Measurements from ENCODE around the gene TSPAN19.

TSPAN19 gene

GRCh38 chr12:85036234-85036707, at the start of gene TSPAN19, which contains the start of gene LRRIQ1:
Gene TSPAN19 (minus strand): TSS chr12:85036277. CDS start chr12:85029946, 6,331 bp downstream.
Gene LRRIQ1 (plus strand): TSS chr12:85036351. CDS start chr12:85038177, 1,826 bp downstream.
- peak; percentile 66 for DNase-seq (ENCODE audit: low read depth)

DNA sequence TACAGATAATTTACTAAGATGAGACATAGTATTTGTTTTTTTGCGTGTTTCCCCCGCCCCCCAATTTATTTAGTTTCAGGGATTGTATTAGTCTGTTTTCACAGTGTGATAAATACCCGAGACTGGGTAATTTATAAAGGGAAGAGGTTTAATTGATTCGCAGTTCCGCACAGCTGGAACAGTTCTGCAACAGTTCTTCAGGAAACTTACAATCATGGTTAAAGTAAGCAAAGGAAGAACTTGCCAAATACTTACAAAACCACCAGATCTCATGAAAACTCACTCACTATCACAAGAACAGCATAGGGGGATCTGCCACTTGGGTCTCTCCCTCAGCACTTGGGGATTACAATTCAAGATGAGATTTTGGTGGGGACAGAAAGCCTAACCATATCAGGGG, 49.0 kb upstream of the TSPAN19 start:
- DNase-seq (ENCODE audit: low read depth), result no peak
- no peak overlapping the region for H3K4me3 ChIP-seq (ENCODE audit: low read depth, low read length)

More at GRCh38 chr12:85036234-85036707, at the start of gene TSPAN19, which contains the start of gene LRRIQ1:
- H3K4me3 ChIP-seq (ENCODE audit: low read depth, low read length), result peak within 1 kb of the TSS; percentile 76

DNA sequence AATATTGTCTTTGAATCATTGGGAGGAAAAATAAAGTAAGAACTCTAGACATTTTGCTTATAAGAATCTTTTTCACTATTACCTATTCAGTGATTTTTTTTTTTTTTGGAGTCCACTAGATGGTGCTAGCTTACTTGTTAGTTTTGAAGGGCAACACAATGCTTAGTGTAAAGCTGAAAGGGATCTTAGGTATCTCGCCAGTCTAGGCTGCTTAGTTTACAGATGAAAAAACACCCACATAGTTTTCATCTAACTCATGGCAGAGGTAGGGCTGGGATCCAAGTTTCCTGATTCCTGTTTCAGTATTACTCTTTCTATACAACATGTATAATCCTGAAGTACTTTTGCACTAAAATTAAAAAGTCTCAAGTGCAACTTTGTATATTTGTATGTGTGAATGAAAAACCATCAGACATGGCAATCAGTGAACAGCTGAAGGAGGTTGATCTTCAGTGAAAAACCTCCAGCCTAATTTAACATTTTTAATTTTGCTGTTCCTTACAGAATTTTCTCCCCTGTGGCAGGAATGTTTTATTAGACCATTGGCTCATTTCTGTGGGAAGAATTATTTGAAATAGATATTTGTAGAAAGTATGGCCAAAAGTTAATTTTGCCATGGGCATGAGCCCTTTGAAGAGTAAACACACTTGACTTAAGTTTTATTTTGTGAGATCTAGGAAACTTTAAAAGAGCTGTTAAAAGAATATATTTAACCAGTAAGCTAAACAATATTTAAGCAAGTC, 40.8 kb upstream of the TSPAN19 start:
- DNase-seq (ENCODE audit: low read depth), result peak; percentile 82
- no peak overlapping the region for H3K4me3 ChIP-seq (ENCODE audit: low read depth, low read length)

DNA sequence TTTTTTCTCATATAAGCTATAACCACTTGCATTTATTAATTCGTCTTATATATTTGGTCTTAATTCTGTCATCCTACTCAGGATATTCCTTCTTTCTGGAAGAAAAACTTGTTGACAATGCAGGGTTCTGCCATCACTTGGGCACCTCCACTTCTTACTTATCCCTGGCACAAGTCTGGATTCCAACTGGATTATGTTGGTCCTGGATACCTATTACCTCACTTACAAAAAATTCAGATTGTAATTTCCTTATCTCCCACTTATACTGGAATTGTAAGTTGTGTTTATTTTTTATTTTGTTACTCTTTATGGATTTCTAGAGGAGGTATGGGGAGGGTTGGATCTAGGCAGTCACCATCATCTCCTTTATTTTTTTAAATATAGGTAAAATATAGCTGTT, 36.7 kb upstream of the TSPAN19 start:
- DNase-seq (ENCODE audit: low read depth), result no peak
- H3K4me3 ChIP-seq (ENCODE audit: low read depth, low read length), result no peak overlapping the region

DNA sequence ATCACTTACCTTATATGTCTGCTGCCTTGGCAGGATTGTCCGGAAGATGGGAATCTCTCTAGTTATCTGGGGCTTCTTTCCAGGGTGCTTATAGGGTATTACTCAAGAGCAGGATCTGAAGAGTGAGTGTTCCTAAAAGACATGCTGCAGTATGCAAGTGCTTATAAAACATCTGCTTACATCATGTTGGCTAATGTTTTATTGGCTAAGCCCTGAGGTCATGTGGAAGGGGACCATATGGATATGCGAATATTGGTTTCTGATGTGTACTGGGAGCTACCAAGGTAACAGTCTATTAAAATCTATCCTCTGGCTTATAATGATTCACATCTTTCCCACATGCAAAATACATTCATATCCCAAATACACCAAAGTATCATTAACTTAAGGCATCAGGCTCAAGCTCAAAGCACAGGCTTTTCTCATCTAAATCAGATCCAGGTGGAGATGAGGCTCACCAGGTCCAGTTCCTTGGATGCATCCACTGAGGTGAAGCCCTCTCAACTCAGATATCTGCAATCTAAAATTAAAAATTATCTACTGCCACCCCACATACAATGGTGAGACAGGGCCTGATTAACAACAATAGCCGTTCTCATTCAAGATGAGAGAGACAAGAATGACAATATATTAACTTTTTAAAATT, 29.9 kb upstream of the TSPAN19 start:
- no peak overlapping the region for H3K4me3 ChIP-seq (ENCODE audit: low read depth, low read length)
- peak; percentile 1 for DNase-seq (ENCODE audit: low read depth)

DNA sequence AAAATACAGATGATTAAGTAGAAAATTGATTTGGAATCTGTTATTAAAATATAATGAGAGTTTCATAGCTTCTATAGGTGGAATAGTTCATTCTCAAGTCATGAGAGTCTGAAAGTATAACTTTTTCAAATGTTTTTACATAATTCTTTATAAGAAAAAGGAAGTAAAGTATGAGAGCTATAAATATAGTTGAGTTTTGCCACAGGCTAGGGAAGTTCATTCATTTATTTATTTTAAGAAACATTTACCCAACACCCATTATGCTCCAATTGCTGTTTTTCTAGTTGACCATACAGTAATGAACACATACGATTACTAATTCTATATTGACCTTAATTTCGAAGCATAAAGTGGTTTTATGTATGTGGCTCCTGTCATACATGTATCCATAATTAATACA, 24.8 kb upstream of the TSPAN19 start:
- no peak overlapping the region for H3K4me3 ChIP-seq (ENCODE audit: low read depth, low read length)
- no peak for DNase-seq (ENCODE audit: low read depth)

GRCh38 chr12:85059594-85059993, 23.5 kb upstream of the TSPAN19 start:
- no peak overlapping the region for H3K4me3 ChIP-seq (ENCODE audit: low read depth, low read length)

GRCh38 chr12:85058339-85058738, 22.3 kb upstream of the TSPAN19 start:
- no peak overlapping the region for H3K4me3 ChIP-seq (ENCODE audit: low read depth, low read length)
- no peak for DNase-seq (ENCODE audit: low read depth)

More at GRCh38 chr12:85059594-85059993, 23.5 kb upstream of the TSPAN19 start:
- no peak for DNase-seq (ENCODE audit: low read depth)

DNA sequence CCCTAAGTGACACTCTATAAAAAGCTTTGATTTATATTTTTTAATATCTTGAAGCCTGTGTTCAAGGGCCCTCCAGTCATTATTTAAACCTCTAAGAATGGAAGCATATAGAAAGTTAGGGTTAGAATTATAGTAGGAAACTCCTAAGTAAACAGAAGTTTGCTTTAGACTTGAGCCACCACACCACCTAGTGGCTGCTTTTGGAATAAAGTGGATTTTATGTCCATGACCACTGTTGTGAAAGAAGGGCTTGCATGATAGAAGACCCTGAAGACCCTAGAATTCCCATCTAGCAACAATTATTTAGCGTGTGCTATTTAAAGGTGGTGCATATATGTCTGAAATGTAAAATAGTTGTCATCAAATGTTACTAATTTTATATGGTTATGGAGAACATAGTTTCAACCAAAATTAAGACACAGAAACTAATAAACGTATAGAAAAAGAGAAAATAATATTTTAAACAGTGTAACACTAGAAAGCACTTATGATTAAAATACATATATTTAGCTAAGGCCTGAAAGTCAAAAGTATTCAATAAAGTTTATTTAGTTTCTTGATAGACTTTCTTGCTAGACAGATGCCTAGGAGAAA, 21.4 kb upstream of the TSPAN19 start:
- DNase-seq (ENCODE audit: low read depth), result no peak
- H3K4me3 ChIP-seq (ENCODE audit: low read depth, low read length), result no peak overlapping the region

DNA sequence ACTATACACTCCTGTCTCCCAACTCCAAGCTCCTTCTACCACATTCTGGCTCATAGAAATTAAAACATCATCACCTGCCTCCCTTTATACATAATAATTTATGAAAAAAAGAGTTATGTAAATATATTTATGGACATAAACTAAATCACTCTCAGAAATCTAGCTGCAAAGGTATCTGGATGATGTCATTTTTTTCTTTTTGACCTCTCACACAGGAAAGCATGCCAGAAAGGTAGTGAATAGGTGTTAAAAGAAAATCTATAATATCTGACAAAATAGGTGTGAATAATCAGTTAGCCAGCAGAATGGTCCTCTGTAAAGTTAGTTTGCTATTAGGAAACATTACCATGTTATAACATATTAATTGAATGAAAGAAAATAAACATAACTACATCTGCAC, 7.8 kb upstream of the TSPAN19 start:
- no peak overlapping the region for H3K4me3 ChIP-seq (ENCODE audit: low read depth, low read length)
- no peak for DNase-seq (ENCODE audit: low read depth)

GRCh38 chr12:85041395-85041794, 5.3 kb upstream of the TSPAN19 start:
- H3K4me3 ChIP-seq (ENCODE audit: low read depth, low read length), result no peak overlapping the region
- no peak for DNase-seq (ENCODE audit: low read depth)

DNA sequence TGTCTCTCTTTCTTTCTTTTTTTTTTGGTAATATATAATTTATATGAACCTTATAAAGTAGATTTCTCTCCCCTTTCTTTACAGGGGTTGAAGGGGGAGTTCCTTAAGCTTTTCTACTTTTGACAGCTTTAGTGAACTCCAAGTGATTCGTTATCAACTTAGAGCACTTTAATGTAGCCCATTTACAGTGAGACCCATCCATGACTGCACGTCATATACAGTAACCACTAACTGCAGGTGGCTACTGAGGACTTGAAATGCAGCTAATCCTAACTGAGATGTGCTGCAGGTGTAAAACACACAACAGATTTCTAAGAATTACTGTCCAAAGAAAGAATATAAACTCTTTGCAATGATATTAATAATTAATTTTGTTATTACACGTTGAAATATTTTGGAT, 656 bp upstream of the TSPAN19 start:
- H3K4me3 ChIP-seq (ENCODE audit: low read depth, low read length), result peak overlapping the region; percentile 76

DNA sequence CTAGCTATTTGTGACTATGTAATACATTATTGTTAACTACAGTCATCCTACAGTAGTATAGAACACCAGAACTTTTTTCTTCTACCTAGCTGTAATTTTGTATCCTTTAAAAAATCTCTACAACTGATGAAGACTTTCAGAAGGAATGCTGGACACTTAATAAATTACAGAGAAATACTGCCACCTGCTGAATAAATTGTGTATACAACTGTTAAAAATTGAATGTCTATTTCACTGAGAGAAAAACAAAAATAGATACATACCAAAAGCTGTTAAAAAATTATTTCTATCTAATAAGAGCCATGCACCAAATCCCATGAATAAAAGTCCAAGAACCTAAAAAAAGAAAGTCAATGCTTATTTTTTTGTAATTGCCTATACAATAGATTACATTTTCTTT, 6.6 kb downstream of the TSPAN19 start:
- no peak overlapping the region for H3K4me3 ChIP-seq (ENCODE audit: low read depth, low read length)
- no peak for DNase-seq (ENCODE audit: low read depth)

More for the DNA sequence above, 656 bp upstream of the TSPAN19 start:
- DNase-seq (ENCODE audit: low read depth), result no peak

- no peak overlapping the region for H3K4me3 ChIP-seq (ENCODE audit: low read depth, low read length)
- no peak for DNase-seq (ENCODE audit: low read depth)
These were observed 18.0 kb downstream of the TSPAN19 start for GRCh38 chr12:85018098-85018497.

GRCh38 chr12:85017618-85018017, 18.5 kb downstream of the TSPAN19 start:
- no peak for DNase-seq (ENCODE audit: low read depth)
- H3K4me3 ChIP-seq (ENCODE audit: low read depth, low read length), result no peak overlapping the region

DNA sequence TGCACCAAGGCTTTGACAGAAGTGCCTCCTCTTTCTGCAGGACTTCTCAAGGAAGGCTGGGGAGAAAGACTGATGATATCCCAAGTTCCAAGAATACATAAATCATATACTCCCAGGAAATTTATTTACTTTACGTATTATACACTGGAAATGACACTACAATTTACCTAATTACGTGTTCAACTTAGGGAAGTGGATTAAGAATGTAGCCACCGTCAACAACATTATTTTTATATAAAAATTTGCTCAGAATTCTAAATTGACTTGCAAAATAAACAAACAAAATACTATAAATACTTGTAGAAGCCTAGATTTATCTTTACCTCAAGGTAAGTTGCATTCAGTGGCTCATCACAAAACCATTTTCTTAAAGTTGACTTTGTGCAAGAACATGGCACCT, 18.9 kb downstream of the TSPAN19 start:
- H3K4me3 ChIP-seq (ENCODE audit: low read depth, low read length), result no peak overlapping the region
- no peak for DNase-seq (ENCODE audit: low read depth)

DNA sequence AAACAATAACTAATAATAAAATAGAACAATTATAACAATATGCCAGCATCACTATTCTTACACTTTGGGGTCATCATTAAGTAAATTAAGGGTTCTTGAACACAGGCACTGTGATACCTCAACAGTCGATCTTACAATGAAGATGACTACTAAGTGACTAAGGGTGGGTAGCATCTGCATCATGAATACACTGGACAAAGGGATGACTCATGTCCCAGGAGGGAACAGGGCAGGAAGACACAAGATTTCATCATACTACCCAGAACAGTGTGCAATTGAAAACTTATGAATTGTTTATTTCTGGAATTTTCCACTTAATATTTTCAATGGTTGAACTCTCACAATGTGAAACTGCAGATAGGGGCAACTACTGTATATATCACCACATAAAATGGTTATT, 19.7 kb downstream of the TSPAN19 start:
- peak; percentile 99 for DNase-seq (ENCODE audit: low read depth)
- H3K4me3 ChIP-seq (ENCODE audit: low read depth, low read length), result no peak overlapping the region

DNA sequence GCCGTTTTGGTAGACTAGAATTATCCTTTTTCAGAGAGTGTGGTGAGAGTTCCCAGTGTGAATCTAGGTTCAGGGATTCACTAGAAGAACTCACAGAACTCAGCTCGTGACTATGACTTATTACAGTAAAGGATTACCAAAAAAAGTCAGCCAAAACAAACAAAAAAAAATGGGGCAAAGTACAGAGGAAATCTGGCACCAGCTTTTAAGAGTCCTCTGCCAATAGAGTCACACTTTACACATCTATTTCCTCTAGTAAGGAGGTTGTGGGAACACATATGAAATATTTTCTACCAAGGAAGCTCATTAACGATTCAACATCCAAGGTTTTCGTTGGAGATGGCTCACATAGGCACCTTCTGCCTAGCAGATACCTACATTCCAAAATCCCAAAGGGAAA, 28.2 kb downstream of the TSPAN19 start:
- DNase-seq (ENCODE audit: low read depth), result peak; percentile 50
- no peak overlapping the region for H3K4me3 ChIP-seq (ENCODE audit: low read depth, low read length)

- no peak overlapping the region for H3K4me3 ChIP-seq (ENCODE audit: low read depth, low read length)
- DNase-seq (ENCODE audit: low read depth), result no peak
These were observed 29.9 kb downstream of the TSPAN19 start for GRCh38 chr12:85006206-85006605.

GRCh38 chr12:85005615-85006014, 30.5 kb downstream of the TSPAN19 start:
- no peak for DNase-seq (ENCODE audit: low read depth)
- H3K4me3 ChIP-seq (ENCODE audit: low read depth, low read length), result no peak overlapping the region
